ENCODE results near the gene RPAP2. TPM values are rescaled to one million over a fixed set of nuclear protein-coding genes. Genes with fewer than 3 reads are reported as not detected.
A peak's percentile ranks its signal among the peaks of the same experiment; 100 is the strongest.

RPAP2 gene
- total and polyA plus RNA-seq, 4 donors: 5.0 to 24.5 (median 10.4) TPM

DNA sequence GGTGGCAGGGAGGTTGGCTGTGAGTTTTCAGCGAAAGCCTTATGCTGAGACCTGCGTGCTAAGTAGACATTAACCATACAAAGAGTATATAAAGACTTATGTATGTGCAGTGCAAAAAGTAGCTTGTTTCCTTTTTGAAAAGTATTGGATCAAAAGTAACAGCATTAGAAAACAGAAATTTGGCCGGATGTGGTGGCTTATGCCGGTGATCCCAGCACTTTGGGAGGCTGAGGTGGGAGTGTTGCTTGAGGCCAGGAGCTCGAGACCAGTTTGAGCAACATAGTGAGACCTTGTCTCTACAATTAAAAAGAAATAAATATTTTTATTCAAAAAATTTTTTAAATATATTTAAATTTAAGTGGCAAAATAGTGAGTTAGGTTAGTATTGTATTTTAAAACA is 2.2 kb downstream of the RPAP2 start:
- 94 to 95% methylated on average over 5 of the region's 5 CpGs for WGBS, 2 donors
- Histone ChIP-seq H3K27me3 (ENCODE audit: control insufficient read depth in 3 of 3, insufficient read depth in 3 of 3, low read length in 2 of 3) (no peaks in the 10 kb centered on the region), H3K4me3 (no peak overlapping the region), H3K36me3 (ENCODE audit: control insufficient read depth in 4 of 4, insufficient read depth in 4 of 4, low read length in 4 of 4) (peaks cover 0 to 12% (median 7%) of the 10 kb centered on the region in 4 donors), H3K27ac (ENCODE audit: low read depth in 1 of 2, low read length in 1 of 2) (no peak overlapping the region), H3K4me1 (ENCODE audit: control insufficient read depth in 5 of 5, insufficient read depth in 5 of 5, low read length in 5 of 5) (peaks cover 0 to 20% (median 8%) of the 10 kb centered on the region in 5 donors), H3K9me3 (ENCODE audit: control insufficient read depth in 4 of 4, insufficient read depth in 3 of 4, low read length in 3 of 4) (no peaks in the 10 kb centered on the region), H3K9ac (ENCODE audit: insufficient read depth in 1 of 2, low read length in 2 of 2) (no peak overlapping the region)
- DNase-seq (no peak), ATAC-seq (ENCODE audit: insufficient read depth, low FRiP score) (no peak)
- TF ChIP-seq, protein P1, sequence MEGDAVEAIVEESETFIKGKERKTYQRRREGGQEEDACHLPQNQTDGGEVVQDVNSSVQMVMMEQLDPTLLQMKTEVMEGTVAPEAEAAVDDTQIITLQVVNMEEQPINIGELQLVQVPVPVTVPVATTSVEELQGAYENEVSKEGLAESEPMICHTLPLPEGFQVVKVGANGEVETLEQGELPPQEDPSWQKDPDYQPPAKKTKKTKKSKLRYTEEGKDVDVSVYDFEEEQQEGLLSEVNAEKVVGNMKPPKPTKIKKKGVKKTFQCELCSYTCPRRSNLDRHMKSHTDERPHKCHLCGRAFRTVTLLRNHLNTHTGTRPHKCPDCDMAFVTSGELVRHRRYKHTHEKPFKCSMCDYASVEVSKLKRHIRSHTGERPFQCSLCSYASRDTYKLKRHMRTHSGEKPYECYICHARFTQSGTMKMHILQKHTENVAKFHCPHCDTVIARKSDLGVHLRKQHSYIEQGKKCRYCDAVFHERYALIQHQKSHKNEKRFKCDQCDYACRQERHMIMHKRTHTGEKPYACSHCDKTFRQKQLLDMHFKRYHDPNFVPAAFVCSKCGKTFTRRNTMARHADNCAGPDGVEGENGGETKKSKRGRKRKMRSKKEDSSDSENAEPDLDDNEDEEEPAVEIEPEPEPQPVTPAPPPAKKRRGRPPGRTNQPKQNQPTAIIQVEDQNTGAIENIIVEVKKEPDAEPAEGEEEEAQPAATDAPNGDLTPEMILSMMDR (IDR thresholded peaks at IDR 0.05; ENCODE audit: control extremely low read depth, extremely low read depth): no peak

DNA sequence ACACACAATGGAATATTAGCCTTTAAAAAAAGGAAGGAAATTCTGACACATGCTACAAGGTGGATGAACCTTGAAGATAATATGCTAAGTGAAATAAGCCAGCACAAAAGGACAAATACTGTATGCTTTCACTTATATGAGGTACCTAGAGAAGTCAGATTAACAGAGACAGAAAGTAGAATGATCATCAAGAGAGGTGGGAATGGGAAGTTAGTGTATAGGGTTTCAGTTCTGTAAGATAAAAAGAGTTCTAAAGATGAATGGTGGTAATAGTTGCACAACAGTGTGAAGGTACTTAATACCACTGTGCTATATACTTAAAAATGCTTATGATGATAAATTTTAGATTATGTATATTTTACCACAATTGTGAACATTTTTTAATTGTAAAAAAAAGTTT is 7.2 kb downstream of the RPAP2 start:
- ATAC-seq (ENCODE audit: insufficient read depth, low FRiP score): no peak
- Histone ChIP-seq H3K36me3 (ENCODE audit: control insufficient read depth in 4 of 4, insufficient read depth in 4 of 4, low read length in 4 of 4) (peaks cover 0 to 14% (median 6%) of the 10 kb centered on the region in 4 donors), H3K4me1 (ENCODE audit: control insufficient read depth in 5 of 5, insufficient read depth in 5 of 5, low read length in 5 of 5) (peaks cover 0 to under 1% (median 0%) of the 10 kb centered on the region in 5 donors), H3K9ac (ENCODE audit: insufficient read depth in 1 of 2, low read length in 2 of 2) (no peak overlapping the region), H3K4me3 (no peak overlapping the region), H3K9me3 (ENCODE audit: control insufficient read depth in 4 of 4, insufficient read depth in 3 of 4, low read length in 3 of 4) (no peaks in the 10 kb centered on the region), H3K27me3 (ENCODE audit: control insufficient read depth in 3 of 3, insufficient read depth in 3 of 3, low read length in 2 of 3) (no peaks in the 10 kb centered on the region), H3K27ac (ENCODE audit: low read depth in 1 of 2, low read length in 1 of 2) (no peak overlapping the region)
- TF ChIP-seq, protein P1 (IDR thresholded peaks at IDR 0.05; ENCODE audit: control extremely low read depth, extremely low read depth): no peak
- no peak for DNase-seq

DNA sequence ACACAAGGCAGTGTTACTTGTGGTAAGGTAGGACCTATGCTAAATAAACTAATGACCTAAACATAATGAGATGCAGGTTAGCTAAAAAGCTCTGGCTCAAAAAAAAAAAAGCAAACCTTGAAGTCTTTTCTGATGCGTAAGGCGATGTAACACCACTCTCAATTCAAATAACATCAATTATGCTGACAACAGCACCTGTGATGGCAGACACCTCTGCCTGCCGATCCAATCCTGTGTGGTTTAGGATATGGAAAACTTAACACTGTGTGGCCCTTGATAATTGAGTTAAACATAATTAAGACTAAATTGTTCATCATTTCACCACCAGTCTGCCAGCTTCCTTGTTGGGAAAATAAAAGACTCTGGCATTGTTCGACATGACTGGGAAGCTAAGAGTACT is 9.1 kb downstream of the RPAP2 start:
- H3K4me1 ChIP-seq (ENCODE audit: control insufficient read depth in 5 of 5, insufficient read depth in 5 of 5, low read length in 5 of 5): no peaks in the 10 kb centered on the region
- DNase-seq: no peak
- TF ChIP-seq, protein P1 (IDR thresholded peaks at IDR 0.05; ENCODE audit: control extremely low read depth, extremely low read depth): no peak
- H3K27me3 ChIP-seq (ENCODE audit: control insufficient read depth in 3 of 3, insufficient read depth in 3 of 3, low read length in 2 of 3): no peaks in the 10 kb centered on the region
- no peak overlapping the region for H3K27ac ChIP-seq (ENCODE audit: low read depth in 1 of 2, low read length in 1 of 2)
- H3K36me3 ChIP-seq (ENCODE audit: control insufficient read depth in 4 of 4, insufficient read depth in 4 of 4, low read length in 4 of 4): peaks cover 2 to 17% (median 10%) of the 10 kb centered on the region in 4 donors
- H3K4me3 ChIP-seq: no peak overlapping the region
- ATAC-seq (ENCODE audit: insufficient read depth, low FRiP score): no peak
- no peaks in the 10 kb centered on the region for H3K9me3 ChIP-seq (ENCODE audit: control insufficient read depth in 4 of 4, insufficient read depth in 3 of 4, low read length in 3 of 4)
- no peak overlapping the region for H3K9ac ChIP-seq (ENCODE audit: insufficient read depth in 1 of 2, low read length in 2 of 2)
- WGBS, 2 donors: 86 to 93% methylated on average over 4 of the region's 4 CpGs

DNA sequence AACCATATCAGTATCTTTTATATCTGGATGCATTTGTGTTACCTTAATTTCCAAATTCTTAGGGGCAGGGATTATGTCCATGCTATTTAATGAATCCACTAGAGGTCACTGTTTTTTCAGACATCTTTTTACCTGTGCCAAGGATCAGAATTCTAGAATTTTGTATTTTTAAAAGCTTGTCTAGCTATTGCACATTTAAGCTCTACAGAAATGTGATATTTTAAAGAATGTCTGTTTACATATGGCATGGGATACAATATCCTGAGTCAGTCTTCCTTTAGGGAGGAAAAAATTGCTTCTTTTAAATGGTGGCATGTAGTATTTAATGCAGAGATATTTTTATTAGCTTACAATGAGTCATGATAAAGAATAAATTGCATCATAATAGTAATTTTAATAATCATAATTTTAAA is 11.3 kb downstream of the RPAP2 start:
- H3K27me3 ChIP-seq (ENCODE audit: control insufficient read depth in 3 of 3, insufficient read depth in 3 of 3, low read length in 2 of 3): no peaks in the 10 kb centered on the region
- H3K27ac ChIP-seq (ENCODE audit: low read depth in 1 of 2, low read length in 1 of 2): no peak overlapping the region
- TF ChIP-seq, protein P1 (IDR thresholded peaks at IDR 0.05; ENCODE audit: control extremely low read depth, extremely low read depth): peak; percentile 43
- ATAC-seq (ENCODE audit: insufficient read depth, low FRiP score) (no peak), DNase-seq (peak in 2 of 3 donors; percentile 33 to 43)
- no peak overlapping the region for H3K9ac ChIP-seq (ENCODE audit: insufficient read depth in 1 of 2, low read length in 2 of 2)
- peaks cover 0 to 15% (median 9%) of the 10 kb centered on the region in 4 donors for H3K36me3 ChIP-seq (ENCODE audit: control insufficient read depth in 4 of 4, insufficient read depth in 4 of 4, low read length in 4 of 4)
- no peaks in the 10 kb centered on the region for H3K9me3 ChIP-seq (ENCODE audit: control insufficient read depth in 4 of 4, insufficient read depth in 3 of 4, low read length in 3 of 4)
- no peaks in the 10 kb centered on the region for H3K4me1 ChIP-seq (ENCODE audit: control insufficient read depth in 5 of 5, insufficient read depth in 5 of 5, low read length in 5 of 5)
- H3K4me3 ChIP-seq: no peak overlapping the region
